NCI-H524 (cell line): ENCODE results near the gene WDR45B.
"Not testable (repeated sequence)": the region's sequence is repeated elsewhere in the genome, so short reads cannot be mapped to it uniquely, and the experiment has no call there.

ENCODE experiments used
- DNase-seq, 2 experiments: peaks; one replicate each; lab custom pipeline; 2025; lab: John Stamatoyannopoulos, UW

Gene WDR45B

DNA sequence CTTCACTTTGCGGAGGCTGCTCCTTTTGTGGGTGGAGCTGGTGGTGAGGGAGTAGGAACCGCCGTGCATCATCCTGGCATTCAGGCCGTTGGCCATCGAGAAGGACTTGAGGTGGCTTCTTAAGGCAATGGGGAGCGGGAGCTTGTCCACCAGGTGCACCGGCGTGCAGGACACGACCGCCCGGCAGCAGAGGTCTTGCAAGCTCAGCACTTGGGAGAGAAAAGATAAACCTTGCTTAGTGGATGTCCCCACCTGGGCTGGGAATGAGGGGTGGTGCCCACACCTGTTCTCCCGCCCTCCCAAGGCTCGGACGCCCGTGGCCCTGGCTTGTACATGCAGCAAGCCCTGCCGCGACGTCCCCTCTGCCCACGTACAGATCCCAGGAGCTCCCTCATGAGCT is 9.7 kb upstream of the WDR45B start:
- DNase-seq = no peak

DNA sequence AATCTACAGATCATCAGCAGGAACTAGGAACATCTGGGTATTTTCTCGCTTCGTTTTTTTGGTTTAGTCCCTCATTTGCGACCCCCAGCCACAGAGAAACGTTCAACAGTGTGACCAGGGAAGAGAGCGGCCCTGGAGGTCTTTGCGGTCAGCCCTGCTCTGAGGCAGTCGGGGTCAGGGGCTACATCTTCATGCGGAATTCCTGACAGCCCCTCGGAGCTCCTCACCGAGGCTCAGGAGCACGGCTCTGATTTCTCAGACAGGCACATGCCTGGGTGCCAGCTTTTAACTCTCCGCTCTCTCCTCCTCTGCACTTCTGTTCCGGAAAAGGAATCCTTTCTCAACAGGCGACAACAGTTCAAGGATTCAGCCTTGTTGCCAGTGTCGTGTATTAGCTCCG is 8.0 kb upstream of the WDR45B start:
- DNase-seq = no peak

DNA sequence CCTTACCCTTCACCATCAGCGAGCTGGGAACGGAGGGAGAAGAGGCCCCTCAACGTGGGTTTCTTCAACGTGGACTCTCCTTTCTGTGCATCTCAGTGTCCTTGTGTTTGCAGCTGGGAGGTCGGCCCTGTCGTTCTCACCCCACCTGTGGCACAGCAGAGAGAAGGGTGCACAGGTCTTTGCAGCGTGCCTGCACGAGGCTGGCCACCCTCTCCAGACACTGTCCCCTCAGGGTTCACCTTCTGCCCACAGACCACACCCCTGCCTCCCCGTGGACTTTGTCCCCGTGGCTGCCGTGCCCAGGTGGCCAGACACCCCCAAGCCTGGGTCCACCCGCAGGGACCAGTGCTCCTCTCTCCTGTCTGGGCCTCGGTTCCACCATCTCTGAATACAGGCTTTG is 7.3 kb upstream of the WDR45B start:
- DNase-seq = no peak

DNA sequence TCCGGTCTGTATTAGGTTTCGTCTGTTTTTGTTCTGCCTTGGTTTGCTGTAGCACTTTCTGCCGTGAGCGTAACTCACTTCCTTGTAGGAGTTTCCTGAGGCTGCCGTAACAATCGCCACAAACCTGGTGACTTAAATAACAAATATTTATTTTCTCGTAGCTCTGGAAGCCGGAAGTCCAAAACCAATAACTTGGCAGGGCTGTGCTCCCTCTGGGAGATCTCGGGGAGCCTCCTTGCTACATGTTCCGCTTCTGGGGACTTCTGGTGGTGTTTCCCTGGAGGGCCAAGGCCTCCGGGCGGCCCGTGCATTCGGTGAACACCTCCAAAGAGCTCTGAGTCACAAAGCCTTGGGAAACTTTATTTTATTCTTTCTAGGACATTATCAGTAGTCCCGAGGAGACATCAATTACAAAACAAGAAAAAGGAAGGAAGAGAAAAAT is 6.8 kb upstream of the WDR45B start:
- DNase-seq = no peak

DNA sequence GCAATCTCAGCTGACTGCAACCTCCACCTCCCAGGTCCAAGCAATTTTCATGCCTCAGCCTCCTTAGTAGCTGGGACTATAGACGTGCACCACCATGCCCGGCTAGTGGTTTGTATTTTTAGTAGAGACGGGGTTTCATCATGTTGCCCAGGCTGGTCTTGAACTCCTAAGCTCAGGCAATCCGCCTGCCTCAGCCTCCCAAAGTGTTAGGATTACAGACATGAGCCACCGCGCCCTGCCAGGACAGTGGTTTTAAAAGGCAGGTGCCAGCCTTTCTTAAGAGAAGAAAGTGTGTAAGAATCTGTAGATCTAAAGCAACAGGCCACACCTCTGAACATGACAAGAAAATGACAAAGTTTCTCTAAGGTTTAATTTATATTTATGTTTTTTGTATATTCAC is 6.4 kb upstream of the WDR45B start:
- DNase-seq = not testable (repeated sequence)

DNA sequence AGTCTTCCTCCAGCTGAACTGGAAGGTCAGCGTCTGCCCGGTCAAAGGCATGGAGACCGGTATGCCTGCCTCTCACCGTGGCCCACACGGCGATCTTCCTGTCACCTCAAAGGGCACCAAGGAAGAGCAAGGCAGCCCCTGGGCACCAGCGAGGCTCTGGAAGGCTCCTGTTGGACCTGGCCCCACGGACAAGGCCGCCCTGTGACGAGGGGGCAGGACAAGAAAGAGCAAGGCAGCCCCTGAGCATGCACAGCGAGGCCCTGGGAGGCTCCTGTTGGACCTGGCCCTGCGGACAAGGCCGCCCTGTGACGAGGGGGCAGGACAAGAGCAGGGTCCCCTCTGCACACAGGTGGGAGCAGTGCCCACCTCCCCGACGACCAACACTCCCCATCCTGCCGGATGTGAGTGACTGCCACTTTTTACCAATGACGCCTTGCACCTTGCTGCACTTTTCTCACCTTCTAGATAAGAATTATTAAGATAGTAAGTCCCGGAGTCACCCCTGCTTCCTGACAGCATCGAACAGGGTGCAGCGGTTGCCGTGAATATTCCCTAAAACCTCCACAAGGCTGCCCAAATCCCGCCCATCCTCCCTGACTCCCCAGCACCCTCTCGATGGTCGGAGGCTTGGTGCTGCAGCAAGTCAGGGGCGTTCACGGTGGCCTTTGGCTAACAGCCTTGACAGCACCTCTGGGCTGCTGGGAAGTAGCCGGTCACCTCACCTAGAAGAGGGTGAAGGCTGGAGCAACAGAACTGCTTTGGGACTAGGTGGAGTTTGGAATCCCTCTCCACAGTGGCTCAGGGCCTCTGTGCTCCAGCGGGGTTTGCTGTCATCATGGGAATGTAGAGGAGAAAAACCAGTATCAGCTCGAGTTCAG is 5.6 kb upstream of the WDR45B start:
- no peak for DNase-seq

DNA sequence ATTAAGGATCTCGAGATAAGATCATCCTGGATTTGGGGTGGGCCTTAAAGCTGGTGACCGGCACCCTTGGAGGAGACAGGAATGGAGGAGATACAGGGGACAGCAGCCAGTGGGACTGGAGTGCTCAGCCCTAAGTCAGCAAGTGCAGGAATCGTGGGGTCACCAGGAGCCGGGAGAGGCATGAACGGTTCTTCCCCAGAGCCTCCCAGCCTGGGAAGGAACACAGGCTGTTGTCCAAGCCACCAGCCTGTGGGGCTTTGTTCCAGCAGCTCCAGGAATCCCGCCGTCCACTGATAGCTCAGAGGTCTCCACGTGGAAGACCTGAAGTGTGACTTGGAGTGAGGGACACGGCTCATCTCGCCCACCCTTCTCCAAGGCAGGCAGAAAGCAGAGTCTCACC is 2.5 kb upstream of the WDR45B start:
- no peak for DNase-seq

DNA sequence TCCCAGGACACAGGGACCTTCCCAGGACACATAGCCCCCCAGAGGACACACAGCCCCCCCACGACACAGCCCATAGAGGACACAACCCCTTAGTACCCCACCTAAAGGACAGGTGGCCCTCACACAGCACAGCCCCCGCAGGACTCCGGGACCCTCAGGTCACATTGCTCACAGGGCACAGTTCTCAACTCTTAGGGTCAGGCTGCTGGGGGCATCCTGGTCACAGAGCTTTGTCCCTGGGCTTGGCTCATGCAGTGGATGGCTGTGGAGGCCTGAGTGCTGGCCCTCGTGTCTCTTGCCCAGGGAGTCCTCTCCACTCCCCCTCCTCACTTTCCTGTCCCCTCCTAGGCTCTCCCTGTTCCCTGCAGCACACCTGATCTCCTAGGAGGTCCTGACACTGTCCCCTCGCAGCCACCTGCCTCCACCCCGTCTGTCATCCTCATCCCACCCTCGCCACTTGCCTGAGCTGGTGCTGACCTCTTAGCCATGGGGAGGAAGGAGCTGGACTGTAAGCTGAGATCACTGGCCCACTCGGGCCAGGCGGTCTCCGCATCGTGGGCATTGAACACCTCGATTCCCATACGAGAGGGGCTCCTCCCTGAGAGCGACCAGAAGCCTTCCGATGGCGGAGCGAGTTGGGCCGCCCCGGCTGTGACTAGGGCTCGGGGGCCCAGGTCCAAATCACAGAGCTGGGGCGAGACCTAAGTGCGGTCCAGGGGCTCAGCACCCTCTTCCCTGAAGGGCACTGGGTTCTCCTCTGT is 1.4 kb upstream of the WDR45B start:
- DNase-seq = no peak

DNA sequence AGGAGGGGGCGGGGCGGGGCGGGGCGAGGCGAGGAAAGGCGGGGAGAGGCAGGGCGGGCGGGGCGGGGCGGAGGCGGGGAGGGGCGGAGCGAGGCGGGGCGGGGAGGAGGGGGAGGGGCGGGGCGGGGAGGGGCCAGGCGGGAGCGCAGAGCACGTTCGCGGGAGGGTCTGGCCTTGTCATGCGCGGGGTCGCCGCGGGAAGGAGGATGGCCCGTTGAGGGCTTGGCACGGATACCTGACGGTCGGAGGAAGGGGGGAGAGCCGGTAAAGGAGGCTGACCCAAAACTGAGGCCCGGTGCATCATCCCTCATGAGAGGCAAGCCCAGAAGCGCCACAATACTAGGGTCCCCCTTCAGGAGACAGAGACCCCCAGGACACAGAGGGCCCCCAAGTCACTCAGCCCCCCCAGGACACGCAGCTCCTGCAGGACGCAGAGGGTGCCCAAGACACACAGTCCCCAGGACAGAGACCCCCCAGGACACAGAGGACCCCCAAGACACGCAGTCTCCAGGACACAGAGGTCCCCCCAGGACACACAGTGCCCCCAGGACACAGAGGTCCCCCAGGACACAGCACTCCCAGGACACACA is 593 bp upstream of the WDR45B start:
- peak in 1 of 2 experiments; percentile 7 for DNase-seq

DNA sequence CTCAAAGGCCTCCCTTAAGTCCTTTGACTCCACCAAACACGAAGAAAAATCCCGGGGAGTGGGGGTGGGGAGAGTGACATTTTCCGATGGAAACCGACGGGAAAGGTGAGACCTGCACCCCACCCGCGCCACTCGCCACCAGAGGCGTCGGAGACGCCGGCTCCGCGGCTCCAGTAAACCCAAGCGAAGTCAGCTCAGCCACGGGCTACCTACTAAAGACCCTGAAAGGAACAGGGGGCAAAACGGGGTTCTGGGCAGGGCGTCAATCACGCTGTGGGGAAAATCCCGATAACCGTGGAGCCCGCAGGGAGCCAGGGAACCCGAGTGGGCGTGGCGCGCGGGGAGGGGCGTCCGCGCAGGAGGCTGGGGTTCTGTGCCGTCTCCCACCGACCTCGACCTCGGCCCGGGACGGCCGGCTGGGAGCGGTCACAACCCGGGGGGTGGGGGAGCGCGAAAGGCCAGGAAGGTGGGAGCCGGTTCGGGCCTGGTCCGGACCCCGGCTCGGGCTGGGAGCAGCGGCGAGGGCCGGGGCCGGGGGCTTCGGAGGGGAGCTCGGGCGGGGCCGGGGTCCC is 565 bp downstream of the WDR45B start:
- no peak for DNase-seq

DNA sequence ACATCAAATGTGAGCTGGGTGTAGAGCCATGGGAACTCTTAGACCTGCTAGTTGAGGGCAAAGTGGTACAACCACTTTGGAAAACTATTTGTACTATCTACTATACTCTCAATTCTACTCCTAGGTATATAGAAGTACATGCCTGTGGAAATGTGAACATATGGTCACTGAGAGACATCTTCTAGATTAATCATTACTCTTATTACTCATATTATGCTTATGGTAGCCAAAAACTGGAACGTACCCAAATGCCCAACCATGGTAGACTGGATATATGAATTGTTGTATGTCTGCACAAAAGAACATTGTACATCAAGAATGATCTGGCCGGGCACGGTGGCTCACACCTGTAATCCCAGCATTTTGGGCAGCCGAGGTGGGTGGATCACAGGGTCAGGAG is 2.7 kb downstream of the WDR45B start:
- no peak for DNase-seq

DNA sequence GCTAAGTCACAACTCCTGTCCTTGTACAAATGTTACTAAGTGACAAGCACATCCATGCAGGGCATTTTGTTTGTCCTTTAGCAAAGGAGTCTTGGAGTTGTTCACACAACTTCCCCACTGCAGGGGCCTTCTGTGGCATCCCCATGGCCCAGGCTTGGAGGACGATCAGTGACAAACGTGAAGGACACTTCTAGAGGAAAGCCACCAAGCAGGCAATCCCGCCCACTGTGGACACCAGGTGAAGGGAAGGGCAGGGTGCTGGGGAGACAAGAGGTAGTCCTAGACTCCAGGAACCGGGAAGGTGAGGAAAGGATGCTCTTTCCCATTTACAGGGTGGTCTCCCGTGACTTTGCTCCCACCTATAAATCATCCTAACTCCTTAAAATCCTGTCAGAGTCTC is 4.1 kb downstream of the WDR45B start:
- no peak for DNase-seq

DNA sequence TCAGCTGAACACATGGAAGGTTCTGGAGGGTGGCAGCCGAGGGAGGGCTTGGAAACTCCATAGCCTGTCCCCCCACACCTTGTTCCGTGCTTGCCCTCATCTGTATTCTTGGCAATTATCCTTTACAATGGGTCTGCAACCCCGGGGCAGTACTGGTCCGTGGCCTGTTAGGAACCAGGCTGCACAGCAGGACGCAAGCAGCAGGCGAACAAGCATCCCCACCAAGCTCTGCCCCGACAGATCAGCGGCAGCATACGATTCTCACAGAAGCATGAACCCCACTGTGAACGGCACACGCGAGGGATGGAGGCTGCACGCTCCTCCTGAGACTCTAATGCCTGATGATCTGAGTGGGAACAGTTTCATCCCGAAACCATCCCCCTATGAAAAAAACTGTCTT is 6.2 kb downstream of the WDR45B start:
- no peak for DNase-seq

DNA sequence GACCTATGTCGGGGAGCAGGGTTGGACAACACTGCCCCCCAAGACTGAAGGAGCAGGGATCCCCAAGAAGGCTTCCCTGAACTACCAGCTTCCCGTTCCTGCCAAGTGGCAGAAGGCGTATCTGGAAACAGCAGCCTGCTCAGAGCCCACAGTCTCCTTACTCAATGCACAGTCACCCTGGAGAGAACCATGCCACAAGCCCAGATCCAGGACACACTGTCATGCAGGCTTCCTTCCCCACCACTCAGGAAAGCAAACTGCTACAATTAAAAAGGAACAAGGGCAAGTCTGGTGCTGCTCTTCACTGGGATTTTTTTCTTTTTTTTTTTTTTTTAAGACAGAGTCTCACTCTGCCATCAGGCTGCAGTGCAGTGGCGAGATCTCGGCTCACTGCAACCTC is 8.2 kb downstream of the WDR45B start:
- no peak for DNase-seq

DNA sequence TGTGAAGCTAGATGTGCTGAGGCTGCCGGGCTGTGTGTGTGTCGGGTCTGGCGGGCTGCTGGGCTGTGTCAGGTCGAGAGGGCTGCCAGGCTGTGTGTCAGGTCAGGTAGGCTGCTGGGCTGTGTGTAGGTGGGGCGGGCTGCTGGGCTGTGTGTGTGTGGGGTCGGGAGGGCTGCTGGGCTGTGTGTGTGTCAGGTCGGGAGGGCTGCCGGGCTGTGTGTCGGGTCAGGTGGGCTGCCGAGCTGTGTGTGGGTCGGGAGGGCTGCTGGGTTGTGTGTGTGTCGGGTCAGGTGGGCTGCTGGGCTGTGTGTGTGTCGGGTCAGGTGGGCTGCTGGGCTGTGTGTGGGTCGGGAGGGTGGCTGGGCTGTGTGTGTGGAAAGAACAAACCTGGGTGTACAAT is 8.6 kb downstream of the WDR45B start:
- no peak for DNase-seq

DNA sequence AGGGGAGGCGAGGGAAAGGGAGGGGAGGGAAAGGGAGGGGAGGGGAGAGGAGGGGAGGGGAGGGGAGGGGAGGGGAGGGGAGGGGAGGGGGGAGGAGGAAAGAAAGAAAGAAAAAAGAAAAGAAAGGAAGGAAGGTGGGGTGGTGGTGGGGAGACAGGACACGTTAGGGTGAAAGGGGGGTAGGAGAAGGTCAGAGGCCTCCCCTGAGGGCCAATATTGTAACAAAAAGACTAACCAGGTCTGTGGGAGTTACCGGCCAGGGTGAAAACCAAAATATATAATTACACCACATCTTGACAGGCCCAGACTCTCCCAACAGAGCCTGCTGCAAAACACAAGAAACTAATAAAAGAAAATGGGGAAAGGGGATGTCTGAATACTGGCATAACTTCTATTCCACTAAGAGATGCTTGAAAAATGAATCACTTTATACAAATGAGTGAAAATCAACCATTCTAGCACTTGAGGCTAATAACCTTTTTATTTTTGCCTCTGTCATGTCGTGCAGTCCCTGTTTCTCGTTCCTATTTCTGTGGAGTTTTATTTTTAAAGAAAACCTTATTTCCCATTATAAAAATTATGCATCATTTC is 10.0 kb downstream of the WDR45B start:
- DNase-seq = no peak

DNA sequence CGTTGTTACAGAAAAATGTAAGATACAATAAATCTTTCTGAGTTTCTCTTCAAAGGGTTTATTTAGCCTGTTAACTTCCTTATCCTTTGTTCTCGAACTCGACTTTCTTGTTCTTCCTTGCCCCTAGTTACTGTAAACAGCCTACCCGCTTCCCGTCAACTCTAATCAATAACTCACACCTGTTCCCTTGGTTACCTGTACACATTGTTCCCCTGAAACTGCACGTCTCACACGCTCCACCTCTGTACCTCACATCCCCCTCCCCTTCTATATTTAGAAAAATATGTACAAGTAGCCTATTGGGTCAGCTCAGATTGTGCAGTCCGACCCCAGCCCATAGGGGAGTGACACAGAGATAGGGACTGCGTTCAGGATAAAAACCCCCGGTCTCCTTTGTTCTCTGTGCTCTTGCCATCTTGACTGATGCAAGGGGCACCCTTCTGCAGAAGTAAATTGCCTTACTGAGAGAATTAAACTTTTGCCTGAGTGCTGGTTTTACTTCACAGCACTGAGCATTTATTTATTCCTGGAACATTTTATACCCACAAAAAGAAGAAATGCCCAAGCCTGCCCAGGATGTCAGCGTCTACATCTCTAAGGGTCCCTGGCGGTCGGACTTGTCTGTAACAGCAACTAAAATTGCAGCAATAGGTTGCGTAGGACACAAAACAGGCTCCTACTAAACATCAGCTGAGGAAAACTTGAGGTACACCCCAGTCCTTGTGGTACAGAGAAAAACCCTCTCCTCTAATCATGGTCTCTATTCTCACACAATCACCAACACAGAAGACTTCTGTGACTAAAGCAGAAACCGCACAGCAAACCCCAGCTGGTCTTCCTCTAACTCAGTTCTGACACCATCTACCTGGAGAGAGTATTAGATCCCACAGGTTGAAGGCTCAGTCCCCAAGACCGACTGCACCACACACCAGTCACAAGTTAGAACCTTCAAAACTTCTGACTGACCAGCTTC is 11.3 kb downstream of the WDR45B start:
- DNase-seq = no peak

DNA sequence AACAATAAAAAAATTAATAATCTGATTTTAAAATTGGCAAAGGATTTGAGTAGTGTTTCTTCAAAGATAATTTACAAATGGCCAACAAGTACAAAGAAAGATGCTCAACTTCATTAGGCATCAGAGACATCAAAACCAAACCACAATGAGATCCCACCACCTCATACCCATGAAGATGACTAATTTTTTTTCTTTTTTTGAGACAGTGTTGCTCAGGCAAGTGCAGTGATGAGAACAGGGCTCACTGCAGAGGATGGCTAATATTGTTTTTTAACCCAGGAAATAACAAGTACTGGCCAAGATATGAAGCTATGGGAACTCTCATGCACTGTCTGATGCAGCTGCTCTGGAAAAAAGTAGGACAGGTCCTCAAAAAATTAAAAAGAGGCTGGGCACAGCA is 14.9 kb downstream of the WDR45B start:
- DNase-seq = no peak

DNA sequence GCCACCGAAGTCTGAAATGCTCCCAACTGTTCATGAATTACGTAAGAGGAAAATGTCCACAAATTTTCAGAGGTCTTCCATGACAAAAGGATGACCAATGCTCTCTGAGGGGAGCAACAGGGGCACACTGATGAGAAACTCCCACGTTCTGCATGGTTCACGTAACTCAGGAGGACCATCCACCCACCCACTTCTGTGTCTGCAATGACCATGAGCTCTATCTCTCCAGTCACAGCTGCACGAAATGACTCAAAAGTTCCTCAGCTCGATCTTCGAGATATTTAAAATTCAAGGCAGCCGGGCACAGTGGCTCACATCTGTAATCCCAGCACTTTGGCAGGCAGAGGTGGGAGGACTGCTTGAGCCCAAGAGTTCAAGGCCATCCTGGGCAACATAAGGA is 15.8 kb downstream of the WDR45B start:
- DNase-seq = no peak

DNA sequence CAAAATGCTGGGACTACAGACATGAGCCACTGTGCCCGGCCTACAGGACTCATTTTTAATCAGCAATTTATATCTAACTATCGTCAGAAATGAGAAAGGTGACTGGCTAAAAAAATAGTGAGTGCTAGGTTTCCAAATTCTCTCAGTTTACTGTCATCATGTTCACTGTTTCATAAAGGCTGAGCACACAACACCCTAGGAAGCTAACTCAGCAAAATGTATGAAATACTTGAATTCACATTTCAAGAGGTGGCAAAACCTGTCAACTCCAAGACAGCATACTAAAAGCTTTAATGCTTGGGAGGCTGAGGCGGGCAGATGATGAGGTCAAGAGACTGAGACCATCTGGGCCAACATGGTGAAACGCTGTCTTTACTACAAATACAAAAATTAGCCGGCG is 16.7 kb downstream of the WDR45B start:
- peak; percentile 2 to 39 for DNase-seq

DNA sequence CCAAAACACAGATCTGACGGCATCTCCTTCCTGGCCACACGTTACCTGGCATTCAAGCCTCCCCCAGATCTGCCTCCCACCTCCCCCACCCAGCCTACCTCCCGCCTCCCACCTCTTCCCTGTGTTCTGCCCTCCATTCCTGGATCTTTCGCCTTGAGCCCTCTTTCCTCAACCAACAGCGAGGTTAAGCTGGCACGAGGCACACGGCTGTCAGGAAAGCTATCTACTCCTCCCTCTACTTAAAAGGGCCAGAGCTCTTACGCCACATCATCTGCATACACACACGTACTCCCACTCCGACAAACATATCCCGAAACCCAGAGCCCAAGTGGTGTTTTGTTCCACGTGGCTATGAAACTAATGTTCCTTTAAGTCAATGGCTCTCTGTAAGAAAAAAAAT is 18.0 kb downstream of the WDR45B start:
- DNase-seq = no peak
